Measurements from ENCODE around the gene ROR1.

- no peak for TF ChIP-seq POLR2A (IDR thresholded peaks at IDR 0.05; ENCODE audit: low read depth, low read length)
- TF ChIP-seq MAX (IDR thresholded peaks at IDR 0.05; ENCODE audit: insufficient read depth, insufficient read length), result no peak
- no peak for TF ChIP-seq CTCF (IDR thresholded peaks at IDR 0.05; ENCODE audit: extremely low read depth in 1 of 2, insufficient read depth in 1 of 2, low read depth in 1 of 2, low read length in 2 of 2)
- TF ChIP-seq POLR2AphosphoS5 (IDR thresholded peaks at IDR 0.05; ENCODE audit: insufficient read depth, low read depth, low read length), result no peak
- TF ChIP-seq MYC (IDR thresholded peaks at IDR 0.05; ENCODE audit: low read depth, low read length), result no peak
- TF ChIP-seq EZH2 (IDR thresholded peaks at IDR 0.05; ENCODE audit: borderline replicate concordance, low read depth, low read length, severe bottlenecking), result no peak
- no peak for TF ChIP-seq JUN (IDR thresholded peaks at IDR 0.05; ENCODE audit: borderline replicate concordance, insufficient read depth, insufficient read length, low read depth)
- no peak for TF ChIP-seq FOS (IDR thresholded peaks at IDR 0.05; ENCODE audit: borderline replicate concordance, insufficient read depth, low read length)
- TF ChIP-seq GATA2 (IDR thresholded peaks at IDR 0.05; ENCODE audit: insufficient read depth, insufficient read length, low read depth, low read length), result no peak
Observed at GRCh38 chr1:64131155-64131554, 357.3 kb downstream of the ROR1 start.

Data from endothelial cell of umbilical vein (primary cell).